HCT116 (cell line): ENCODE data around the gene PRPF18.

Experiments
- CTCF ChIP-seq, 3 experiments: fragments of 200-600 bp in 1 of 3; sonication (generic) in 1 of 3; IDR thresholded peaks in 2 of 3; conservative IDR thresholded peaks in 1 of 3; 2 replicates each; pipeline ENCODE4 v1.5.1; 2012 to 2017; ENCODE audit warnings: low read depth in 2 of 3, low read length in 2 of 3, antibody characterized with exemption in 1 of 3, borderline replicate concordance in 1 of 3, control low read depth in 1 of 3, mild to moderate bottlenecking in 1 of 3, mixed read lengths in 1 of 3, mixed run types in 1 of 3, moderate library complexity in 1 of 3; ENCODE audit not compliant: insufficient read depth in 1 of 3
- POLR2AphosphoS5 ChIP-seq: IDR thresholded peaks from 2 replicates; pipeline ENCODE4 v1.6.1; 2011; ENCODE audit warnings: mild to moderate bottlenecking, low read depth, low read length, moderate library complexity
- SP1 ChIP-seq: IDR thresholded peaks from 2 replicates; pipeline ENCODE4 v1.6.1; 2012; ENCODE audit warnings: low read depth

GRCh38 chr10:13612654-13613373 is 26.0 kb downstream of the PRPF18 start:
- TF ChIP-seq POLR2AphosphoS5 (no peak), CTCF (IDR thresholded peaks at IDR 0.05 in 2 of 3, conservative IDR thresholded peaks at IDR 0.05 in 1 of 3; ENCODE audit: borderline replicate concordance in 1 of 3, insufficient read depth in 1 of 3, low read depth in 2 of 3, low read length in 2 of 3) (peak in 1 of 3 experiments; percentile 21; a peak in 2 of 6 replicates), SP1 (no peak)
